ENCODE data around the gene INTS11.

Gene INTS11

DNA sequence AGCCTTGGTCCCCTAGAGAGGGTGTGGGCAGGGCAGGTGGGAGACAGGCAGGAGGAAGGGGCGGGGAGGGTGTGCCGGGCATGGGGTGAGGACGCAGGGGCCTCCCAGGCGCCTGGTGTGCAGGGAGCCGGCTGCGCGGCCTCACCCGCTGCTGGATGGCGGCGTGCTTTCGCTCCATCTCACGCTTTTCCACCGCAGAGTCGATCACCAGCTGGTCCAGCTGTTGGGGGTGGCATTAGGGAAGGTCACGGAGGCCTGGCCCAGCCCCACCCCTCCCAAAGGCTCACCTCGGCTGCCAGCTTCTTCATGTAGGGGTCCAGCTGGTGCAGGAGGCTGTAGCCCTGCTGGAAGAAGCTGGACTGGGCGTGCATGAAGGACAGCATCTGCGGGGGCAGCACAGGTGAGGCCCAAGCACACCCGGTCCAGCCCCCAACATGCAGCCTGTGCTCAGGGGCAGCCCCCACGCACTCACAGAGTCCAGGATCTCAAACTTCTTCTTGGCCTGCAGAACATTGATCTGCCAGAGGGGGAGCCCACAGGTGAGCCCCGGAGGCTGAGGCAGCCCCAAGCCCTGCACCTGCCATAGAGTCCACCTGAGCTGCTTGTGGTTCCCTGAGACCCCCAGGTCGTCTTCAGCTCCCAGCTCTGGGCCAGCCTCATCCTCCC is 24.6 kb downstream of the INTS11 start:
- no peak for DNase-seq (ENCODE audit: low spot score)
- no peak for FAIRE-seq

DNA sequence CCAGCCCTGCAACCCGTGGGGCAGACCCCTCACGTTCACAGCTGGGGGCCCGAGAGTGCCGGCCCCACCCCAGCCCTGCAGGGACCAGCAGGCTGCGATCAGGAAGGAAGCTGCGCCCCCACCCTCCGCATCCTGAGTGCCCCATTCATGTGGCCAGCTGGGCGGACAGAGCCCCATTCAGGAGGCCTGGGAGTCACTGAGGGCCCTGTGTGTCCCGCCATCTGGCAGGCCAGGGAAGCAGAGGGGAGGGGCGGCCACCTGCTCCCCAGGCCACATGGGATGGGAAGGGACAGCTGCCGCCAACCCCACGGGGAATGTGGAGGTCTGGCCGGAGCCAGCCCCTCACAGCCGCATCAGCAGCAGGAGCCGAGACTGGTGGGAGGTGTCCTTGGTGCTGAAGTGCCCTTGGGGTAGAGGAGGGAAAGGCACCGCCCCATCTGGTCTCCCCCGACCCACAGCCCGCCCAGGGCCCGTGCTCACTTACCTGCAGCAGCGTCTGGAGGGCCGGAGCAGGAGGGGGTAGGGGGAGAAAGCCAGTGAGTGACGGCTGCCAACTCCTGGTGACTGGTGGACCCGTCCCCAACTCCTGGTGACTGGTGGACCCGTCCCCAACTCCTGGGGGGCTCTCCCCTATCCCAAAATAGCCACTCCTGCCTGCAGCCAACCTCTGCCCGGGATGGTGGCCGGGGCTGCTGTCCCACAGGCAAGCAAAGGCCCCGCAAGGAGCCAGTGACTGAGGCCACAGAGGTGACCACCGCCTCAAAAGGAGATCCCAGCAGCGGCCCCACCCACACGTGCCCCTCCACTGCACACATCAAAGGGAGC is 25.4 kb downstream of the INTS11 start:
- FAIRE-seq: no peak
- no peak for DNase-seq (ENCODE audit: low spot score)

- no peak for FAIRE-seq
- DNase-seq (ENCODE audit: low spot score): no peak
Observed at GRCh38 chr1:1297802-1298424, 26.5 kb downstream of the INTS11 start.

DNA sequence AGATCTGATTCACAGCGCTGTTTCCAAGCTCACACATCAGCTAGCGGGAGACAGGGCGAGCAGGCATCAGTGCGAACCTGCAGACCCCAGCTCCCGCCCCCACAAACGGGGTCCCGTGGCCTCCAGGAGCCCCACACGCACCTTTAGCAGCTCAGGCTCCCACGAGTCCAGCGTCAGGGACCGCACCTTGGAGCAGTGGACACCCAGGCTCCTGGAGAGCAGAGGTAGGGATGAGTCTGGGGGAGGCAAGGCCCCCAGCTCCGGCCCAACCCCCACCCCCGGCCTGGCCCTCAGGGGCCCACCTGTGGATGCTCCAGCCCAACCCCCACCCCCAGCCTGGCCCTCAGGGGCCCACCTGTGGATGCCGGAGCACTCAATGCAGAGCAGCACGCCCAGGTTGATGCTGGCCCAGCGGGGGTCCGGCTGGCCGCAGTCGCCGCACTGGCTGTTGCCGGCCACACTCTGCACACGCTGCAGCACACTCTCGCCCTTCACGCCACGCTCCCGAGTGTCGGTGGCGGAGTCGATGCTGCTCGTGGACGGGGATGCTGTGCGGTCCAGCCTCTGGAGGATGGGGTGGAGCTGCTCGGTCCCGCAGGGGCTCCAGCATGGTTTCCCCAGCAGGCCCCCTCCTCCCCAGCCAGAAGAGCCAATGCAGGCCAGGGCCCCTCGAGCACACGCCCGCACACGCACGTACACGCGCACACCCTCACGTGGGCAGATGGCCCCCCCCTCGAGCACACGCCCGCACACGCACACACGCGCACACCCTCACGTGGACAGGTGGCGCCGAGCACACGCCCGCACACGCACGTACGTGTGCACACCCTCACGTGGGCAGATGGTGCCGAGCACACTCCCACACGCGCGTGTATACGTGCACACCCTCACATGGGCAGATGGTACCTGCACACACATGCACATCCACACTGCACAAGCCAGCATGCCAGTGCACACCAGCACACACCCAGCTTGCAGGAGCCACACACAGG is 28.1 kb downstream of the INTS11 start:
- FAIRE-seq (peak; percentile 88), DNase-seq (ENCODE audit: low spot score) (no peak)

DNA sequence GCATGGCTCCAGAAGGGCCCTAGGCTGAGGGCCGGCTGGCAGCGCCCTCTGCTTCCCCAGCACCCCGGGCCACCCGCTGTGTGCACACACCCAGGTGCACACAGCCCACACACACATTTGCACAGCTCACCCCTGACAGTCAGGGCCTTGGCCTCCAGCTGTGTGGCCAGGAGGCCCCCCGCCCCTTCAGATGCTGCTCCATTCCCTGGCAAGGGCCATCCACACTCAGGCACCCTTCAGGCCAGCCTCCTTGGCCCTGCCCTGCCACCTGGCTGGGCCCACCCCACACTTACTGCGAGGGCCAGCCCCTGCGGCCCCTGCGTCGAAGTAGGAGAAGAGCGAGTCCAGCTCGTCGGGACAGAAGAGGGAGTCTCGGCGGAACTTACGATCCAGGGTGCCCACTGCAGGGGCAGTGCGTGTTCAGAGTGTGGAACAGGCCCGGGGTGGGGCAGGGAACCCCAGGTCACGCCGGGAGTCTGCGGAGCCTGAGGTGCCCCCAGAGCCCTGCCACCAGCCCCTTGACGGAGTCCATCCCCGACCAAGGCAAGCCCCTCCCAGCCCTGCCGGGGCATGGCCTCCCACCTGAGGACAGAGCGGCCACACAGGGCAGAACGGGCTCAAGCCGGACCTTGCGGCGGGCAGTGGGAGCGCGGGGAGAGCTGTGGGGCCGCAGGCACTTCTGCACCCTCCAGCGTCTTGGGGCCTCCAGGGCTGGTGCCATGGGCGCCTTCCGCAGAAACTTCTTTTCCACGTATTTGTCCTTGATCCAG is 29.1 kb downstream of the INTS11 start:
- no peak for FAIRE-seq
- DNase-seq (ENCODE audit: low spot score): no peak

- DNase-seq (ENCODE audit: low spot score): no peak
- FAIRE-seq: no peak
Observed at GRCh38 chr1:1294250-1294890, 30.1 kb downstream of the INTS11 start.

DNA sequence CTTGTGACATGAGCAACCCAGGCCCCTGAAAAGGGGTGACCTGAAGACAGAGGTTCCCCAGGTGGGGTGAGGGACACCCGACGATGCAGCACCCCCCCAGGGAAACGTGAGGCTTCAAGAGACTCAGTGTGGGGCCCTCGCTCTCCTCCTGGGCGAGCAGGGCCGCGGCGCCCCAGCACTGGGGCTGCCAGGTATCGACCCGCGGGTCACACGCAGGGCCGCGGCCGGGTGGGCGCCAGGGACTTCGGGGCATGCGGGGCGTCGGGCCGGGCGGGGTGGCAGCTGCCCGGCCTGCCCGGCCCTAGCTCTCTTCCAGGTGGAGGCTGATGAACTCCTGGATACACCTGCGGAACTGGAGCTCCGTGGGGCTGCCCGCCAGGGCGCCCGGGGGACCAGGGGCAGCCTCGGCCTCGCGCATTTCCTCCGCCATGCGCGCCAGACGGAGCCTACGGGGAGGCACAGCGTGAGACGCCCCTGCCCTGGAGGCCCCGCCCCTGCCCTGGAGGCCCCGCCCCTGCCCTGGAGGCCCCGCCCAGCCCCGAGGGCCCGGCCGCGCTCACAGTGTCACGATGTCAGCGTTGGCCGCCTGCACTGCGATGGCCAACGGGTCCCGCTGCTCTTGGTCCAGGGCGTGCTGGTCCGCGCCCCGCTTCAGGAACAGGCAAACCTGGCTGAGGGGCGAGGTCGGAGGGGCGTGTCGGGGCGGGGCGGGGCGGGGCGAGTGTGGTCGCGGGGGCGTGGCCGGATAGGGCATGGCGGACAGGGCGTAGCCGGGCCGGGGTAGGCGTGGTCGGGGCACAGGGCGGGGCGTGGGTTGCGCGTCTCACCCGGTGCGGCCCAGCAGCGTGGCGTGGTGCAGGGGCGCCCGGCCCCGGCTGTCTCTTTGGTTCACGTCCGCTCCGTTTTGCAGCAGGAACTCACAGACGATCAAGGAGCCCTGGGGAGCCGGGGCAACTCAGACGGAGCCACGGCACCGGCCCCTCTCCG is 30.9 kb downstream of the INTS11 start:
- no peak for DNase-seq (ENCODE audit: low spot score)
- no peak for FAIRE-seq

DNA sequence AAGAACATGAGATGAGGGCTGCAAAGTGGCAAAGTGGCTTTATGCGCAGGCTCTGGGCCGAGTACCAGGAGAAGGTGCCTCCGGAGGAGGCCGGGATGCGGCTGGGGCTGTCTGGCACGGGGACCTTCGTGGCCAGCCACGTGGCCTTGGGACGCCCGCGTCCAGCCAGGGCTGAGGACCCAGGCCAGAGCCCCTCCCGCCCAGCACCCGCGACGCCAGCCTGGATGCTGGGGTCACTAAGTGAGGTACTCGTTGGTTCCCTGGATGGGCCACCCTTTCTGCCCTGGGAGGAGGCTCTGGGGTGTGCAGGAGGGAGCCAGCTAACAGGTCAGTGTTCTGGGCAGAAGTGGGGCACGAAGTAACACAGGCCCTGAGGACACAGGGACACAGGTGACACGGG is 31.6 kb downstream of the INTS11 start:
- DNase-seq (ENCODE audit: low spot score): no peak
- FAIRE-seq: no peak

GRCh38 chr1:1292442-1292779 is 32.0 kb downstream of the INTS11 start:
- FAIRE-seq (no peak), DNase-seq (ENCODE audit: low spot score) (no peak)

DNA sequence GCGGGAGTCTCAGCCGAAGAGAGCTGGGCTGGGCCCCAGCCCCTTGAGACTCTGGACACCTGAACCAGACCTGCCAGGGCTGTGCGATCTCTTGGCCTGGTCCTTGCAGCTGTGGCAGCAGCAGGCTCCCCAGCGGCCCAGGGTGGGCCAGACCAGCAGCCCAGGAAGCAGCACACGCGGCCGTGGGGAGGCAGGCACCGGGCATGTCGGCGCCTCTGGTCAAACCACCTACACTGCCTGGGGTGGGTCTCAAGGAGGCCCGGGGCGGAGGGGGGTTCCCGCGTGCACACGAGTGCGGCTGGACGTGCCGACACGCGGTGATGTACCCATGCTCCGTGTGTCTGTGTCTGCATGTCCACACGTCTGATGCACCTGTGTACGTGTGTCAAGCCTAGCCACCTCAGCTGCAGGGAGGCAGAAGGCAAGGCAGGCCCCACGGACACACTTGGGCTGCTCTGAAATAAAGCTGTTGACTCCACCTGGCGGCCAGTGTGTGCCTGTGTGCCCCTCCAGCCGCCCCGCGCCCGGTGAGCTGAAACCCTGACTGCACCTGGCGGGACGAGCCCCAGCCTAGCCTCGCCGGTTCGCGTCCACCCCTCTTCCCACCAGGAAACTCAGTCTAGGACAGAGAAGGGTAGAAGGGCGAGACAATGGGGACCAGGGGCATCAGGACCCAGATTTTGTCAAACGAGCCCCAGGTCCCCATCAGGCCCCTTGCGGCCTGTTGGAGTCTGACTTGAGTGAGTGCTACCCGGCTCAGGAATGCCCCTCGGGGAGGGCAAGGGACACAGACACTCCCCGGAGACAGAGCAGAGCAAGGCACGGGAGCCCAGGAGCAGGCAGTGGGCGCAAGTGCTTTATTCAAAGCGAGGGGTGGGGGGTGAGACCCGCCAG is 32.7 kb downstream of the INTS11 start:
- DNase-seq (ENCODE audit: low spot score) (peak; percentile 58), FAIRE-seq (no peak)

DNA sequence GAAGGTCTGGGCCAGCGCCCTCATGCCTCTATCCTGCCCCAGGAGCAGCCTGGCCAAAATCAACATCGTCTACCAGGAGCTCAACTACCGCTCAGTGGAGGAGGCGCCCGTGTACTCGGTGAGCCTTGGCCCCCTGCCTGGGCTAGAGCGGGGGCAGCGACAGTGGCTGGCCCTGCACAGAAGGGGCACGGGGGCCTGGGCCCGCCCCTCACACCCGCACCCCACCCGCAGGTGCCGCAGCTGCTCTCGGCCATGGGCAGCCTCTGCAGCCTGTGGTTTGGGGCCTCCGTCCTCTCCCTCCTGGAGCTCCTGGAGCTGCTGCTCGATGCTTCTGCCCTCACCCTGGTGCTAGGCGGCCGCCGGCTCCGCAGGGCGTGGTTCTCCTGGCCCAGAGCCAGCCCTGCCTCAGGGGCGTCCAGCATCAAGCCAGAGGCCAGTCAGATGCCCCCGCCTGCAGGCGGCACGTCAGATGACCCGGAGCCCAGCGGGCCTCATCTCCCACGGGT is 33.4 kb downstream of the INTS11 start:
- DNase-seq (ENCODE audit: low spot score) (no peak), FAIRE-seq (no peak)

DNA sequence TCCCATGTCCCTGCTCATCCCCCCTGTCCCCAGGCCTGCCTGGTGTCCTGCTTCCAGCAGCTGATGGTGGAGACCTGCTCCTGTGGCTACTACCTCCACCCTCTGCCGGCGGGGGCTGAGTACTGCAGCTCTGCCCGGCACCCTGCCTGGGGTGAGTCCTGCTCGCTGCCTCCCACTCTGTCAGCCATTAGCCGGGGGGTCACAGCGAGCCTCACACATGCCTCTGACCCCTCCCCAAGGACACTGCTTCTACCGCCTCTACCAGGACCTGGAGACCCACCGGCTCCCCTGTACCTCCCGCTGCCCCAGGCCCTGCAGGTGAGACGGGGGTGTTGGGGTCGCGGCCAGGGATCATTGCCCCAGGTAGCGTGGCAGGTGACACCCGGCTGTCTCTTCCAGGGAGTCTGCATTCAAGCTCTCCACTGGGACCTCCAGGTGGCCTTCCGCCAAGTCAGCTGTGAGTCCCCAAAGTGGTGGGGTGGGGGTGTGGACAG is 34.2 kb downstream of the INTS11 start:
- FAIRE-seq: no peak

GRCh38 chr1:1287288-1288110 is 37.0 kb downstream of the INTS11 start:
- no peak for FAIRE-seq
- DNase-seq (ENCODE audit: low spot score): no peak

More for the DNA sequence above, 34.2 kb downstream of the INTS11 start:
- peak; percentile 71 for DNase-seq (ENCODE audit: low spot score)

- DNase-seq (ENCODE audit: low spot score) (no peak), FAIRE-seq (no peak)
Observed at GRCh38 chr1:1286313-1287261, 37.9 kb downstream of the INTS11 start.

DNA sequence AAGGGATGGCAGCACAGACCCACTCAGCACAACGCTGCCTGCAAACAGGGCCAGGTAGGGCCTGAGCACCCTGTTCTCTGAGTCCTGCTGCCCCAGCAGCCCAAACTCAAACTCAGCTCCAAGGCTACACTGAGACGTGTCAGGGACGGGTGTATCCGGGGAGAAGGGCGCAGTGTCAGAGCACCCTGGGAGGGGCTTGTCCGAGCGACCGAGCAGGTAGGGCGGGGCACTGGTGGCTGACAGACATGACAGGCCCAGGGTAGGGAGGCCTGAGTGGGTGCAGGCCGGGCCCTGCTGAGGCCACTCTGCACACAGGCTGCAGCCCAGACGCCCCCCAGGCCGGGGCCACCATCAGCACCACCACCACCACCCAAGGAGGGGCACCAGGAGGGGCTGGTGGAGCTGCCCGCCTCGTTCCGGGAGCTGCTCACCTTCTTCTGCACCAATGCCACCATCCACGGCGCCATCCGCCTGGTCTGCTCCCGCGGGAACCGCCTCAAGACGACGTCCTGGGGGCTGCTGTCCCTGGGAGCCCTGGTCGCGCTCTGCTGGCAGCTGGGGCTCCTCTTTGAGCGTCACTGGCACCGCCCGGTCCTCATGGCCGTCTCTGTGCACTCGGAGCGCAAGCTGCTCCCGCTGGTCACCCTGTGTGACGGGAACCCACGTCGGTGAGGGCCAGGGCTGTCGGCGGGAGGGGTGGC is 38.7 kb downstream of the INTS11 start:
- FAIRE-seq: no peak
- no peak for DNase-seq (ENCODE audit: low spot score)

Measured in urothelium cell line (cell line).